Gastrocnemius medialis (tissue), 4 donors: ENCODE results near the gene PTGS1. TPM values are rescaled to one million over a fixed set of nuclear protein-coding genes. Genes with fewer than 3 reads are reported as not detected.

Experiments used
- ATAC-seq, 2 donors: fragments of 150-250 bp; one replicate each; pipeline ENCODE4 v1.9.1; 2016
- DNase-seq, 2 donors: peaks; one replicate each; pipeline ENCODE4 v3.0.0-alpha.2; 2019
- H3K27ac ChIP-seq, 4 donors: fragments of 200-600 bp; sonication (generic); 1 replicate in 1 of 4; 2 replicates in 3 of 4; pipeline ENCODE4 v1.5.1; 2016 to 2018; ENCODE audit warnings: mild to moderate bottlenecking in 2 of 4, moderate library complexity in 1 of 4
- H3K27me3 ChIP-seq, 3 donors: fragments of 200-600 bp; sonication (generic) in 2 of 3; 1 replicate in 1 of 3; 2 replicates in 2 of 3; pipeline versions ENCODE4 v1.5.1 to v1.6.0; 2016 to 2019; ENCODE audit warnings: mild to moderate bottlenecking in 1 of 3, moderate library complexity in 1 of 3
- H3K36me3 ChIP-seq, 2 donors: fragments of 200-600 bp; sonication (generic) in 1 of 2; one replicate each; pipeline ENCODE4 v1.5.1; 2017 to 2018
- H3K4me1 ChIP-seq, 2 donors: fragments of 200-600 bp; sonication (generic) in 1 of 2; one replicate each; pipeline ENCODE4 v1.5.1; 2016 to 2017; ENCODE audit warnings: mild to moderate bottlenecking in 2 of 2
- H3K4me3 ChIP-seq, 4 donors: fragments of 200-600 bp; sonication (generic) in 3 of 4; 1 replicate in 1 of 4; 2 replicates in 3 of 4; pipeline ENCODE4 v1.5.1; 2016 to 2019; ENCODE audit warnings: mild to moderate bottlenecking in 2 of 4
- H3K9me3 ChIP-seq, 3 donors: fragments of 200-600 bp; sonication (generic) in 2 of 3; 1 replicate in 1 of 3; 2 replicates in 2 of 3; pipeline ENCODE4 v1.5.1; 2016 to 2019
- POLR2A ChIP-seq, 2 donors: fragments of 450-650 bp; IDR thresholded peaks; one replicate each; pipeline ENCODE4 v1.6.1; 2017; ENCODE audit warnings: antibody characterized with exemption in 2 of 2, mild to moderate bottlenecking in 2 of 2, moderate library complexity in 2 of 2
- in situ Hi-C, 4 donors: fragments of 200-750 bp; cut with MboI; loops; one replicate each; pipeline versions ENCODE4 v1.15.0 to v1.8.0; 2017; ENCODE audit warnings: low sequenced_read_pairs in 4 of 4
- intact Hi-C: fragments of 100-400 bp; cut with DNase I; formaldehyde crosslinking; loops from one replicate; pipeline ENCODE4 v1.15.1; 2023; ENCODE audit warnings: low total_unique reads
- total RNA-seq, 4 donors: library from RNA; depleted of rRNA; stranded (reverse); fragments of >200 nt; gene quantifications; one replicate each; pipeline versions ENCODE4 v1.1.0 to v1.2.3, GENCODE V29; 2016
- TF ChIP-seq, protein P1 (sequence below), 5 experiments: fragments of 450-650 bp in 3 of 5; fragments of 200-600 bp in 2 of 5; sonication (generic) in 2 of 5; IDR thresholded peaks in 4 of 5; conservative IDR thresholded peaks in 1 of 5; 1 replicate in 4 of 5; 2 replicates in 1 of 5; pipeline ENCODE4 v1.5.1; 2016 to 2019; ENCODE audit warnings: antibody characterized with exemption in 5 of 5, mild to moderate bottlenecking in 3 of 5, moderate library complexity in 3 of 5

The PTGS1 gene
- total RNA-seq, 4 donors from 2014 or later = 0.78 to 1.8 (median 1.0) TPM

DNA sequence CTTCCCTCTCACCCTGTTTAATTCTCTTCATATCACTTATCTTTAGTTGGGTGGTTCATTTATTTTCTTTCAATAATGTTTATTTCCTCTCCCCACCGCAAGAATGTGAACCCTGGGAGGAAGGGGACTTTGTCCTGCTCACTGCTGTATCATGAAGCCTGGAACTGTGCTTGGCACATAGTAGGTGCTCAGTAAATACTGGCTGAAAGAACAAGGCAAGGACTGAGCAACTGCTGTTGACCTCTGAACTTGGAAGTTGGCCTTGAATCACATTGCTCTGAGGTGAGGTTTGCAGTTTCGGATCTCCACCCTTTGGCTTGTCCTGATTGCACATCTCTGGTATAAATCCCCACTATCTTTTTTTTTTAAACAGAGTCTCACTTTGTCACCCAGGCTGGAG lies 22.0 kb upstream of the PTGS1 start:
- H3K4me3 ChIP-seq = no peak overlapping the region
- ATAC-seq (no peak), DNase-seq (no peak)
- peak overlapping the region in 2 of 4 donors; percentile 55 to 67 for H3K27ac ChIP-seq
- no peaks in the 10 kb centered on the region for H3K27me3 ChIP-seq
- no peaks in the 10 kb centered on the region for H3K9me3 ChIP-seq
- intact Hi-C loops (loop anchor here (10.0 kb wide), 1 partner anchor 804 kb away; no protein-coding TSS in a partner anchor), in situ Hi-C loops (no loop called here)
- no peaks in the 10 kb centered on the region for H3K36me3 ChIP-seq
- no peak for TF ChIP-seq POLR2A (IDR thresholded peaks at IDR 0.05)
- TF ChIP-seq, protein P1, sequence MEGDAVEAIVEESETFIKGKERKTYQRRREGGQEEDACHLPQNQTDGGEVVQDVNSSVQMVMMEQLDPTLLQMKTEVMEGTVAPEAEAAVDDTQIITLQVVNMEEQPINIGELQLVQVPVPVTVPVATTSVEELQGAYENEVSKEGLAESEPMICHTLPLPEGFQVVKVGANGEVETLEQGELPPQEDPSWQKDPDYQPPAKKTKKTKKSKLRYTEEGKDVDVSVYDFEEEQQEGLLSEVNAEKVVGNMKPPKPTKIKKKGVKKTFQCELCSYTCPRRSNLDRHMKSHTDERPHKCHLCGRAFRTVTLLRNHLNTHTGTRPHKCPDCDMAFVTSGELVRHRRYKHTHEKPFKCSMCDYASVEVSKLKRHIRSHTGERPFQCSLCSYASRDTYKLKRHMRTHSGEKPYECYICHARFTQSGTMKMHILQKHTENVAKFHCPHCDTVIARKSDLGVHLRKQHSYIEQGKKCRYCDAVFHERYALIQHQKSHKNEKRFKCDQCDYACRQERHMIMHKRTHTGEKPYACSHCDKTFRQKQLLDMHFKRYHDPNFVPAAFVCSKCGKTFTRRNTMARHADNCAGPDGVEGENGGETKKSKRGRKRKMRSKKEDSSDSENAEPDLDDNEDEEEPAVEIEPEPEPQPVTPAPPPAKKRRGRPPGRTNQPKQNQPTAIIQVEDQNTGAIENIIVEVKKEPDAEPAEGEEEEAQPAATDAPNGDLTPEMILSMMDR (IDR thresholded peaks at IDR 0.05 in 4 of 5, conservative IDR thresholded peaks at IDR 0.05 in 1 of 5) = no peak
- H3K4me1 ChIP-seq = peaks cover 0 to 8% of the 10 kb centered on the region in 2 donors

DNA sequence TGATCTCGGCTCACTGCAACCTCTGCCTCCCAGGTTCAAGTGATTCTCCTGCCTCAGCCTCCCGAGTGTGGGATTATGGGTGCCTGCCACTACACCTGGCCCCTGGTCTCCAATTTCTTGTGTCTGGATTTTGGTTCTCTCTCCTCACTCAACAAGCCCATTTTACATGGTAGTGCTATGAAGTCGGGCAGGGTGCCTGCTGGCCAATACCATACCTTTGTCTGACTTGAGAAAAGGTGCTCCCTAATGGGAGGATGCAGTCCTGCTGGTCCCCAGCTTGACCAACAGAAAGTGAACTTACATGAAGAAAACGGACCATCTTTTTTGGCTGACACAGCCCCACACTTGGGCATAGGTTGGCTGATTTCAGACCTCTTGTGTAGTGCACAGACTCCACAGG lies 21.6 kb upstream of the PTGS1 start:
- ATAC-seq (no peak), DNase-seq (no peak)
- TF ChIP-seq POLR2A (IDR thresholded peaks at IDR 0.05) = no peak
- TF ChIP-seq, protein P1 (IDR thresholded peaks at IDR 0.05 in 4 of 5, conservative IDR thresholded peaks at IDR 0.05 in 1 of 5) = no peak
- Histone ChIP-seq H3K27ac (no peak overlapping the region), H3K9me3 (no peaks in the 10 kb centered on the region), H3K4me3 (no peak overlapping the region), H3K36me3 (no peaks in the 10 kb centered on the region), H3K4me1 (peaks cover 0 to 8% of the 10 kb centered on the region in 2 donors), H3K27me3 (no peaks in the 10 kb centered on the region)
- in situ Hi-C loops (no loop called here), intact Hi-C loops (loop anchor here (10.0 kb wide), 1 partner anchor 804 kb away; no protein-coding TSS in a partner anchor)

GRCh38 chr9:122350577-122351355 lies 20.1 kb upstream of the PTGS1 start:
- Histone ChIP-seq H3K4me1 (peaks cover 0 to 8% of the 10 kb centered on the region in 2 donors), H3K4me3 (no peak overlapping the region), H3K36me3 (no peaks in the 10 kb centered on the region), H3K27ac (no peak overlapping the region), H3K9me3 (no peaks in the 10 kb centered on the region), H3K27me3 (no peaks in the 10 kb centered on the region)
- peak; percentile 80 to 88 for ATAC-seq
- in situ Hi-C loops = loop anchor here (5.0 to 25.0 kb wide), 4 partner anchors 226 to 813 kb away; partner anchors contain the start of gene OR1K1 (in 1 of the 4)
- intact Hi-C loops = loop anchor here (1.0 kb wide), 2 partner anchors 225 to 251 kb away; no protein-coding TSS in a partner anchor
- peak; percentile 50 to 65 for DNase-seq
- TF ChIP-seq, protein P1 (IDR thresholded peaks at IDR 0.05 in 4 of 5, conservative IDR thresholded peaks at IDR 0.05 in 1 of 5) = peak; percentile 92 to 96 (median 96)
- TF ChIP-seq POLR2A (IDR thresholded peaks at IDR 0.05) = no peak

- no peaks in the 10 kb centered on the region for H3K27me3 ChIP-seq
- no peaks in the 10 kb centered on the region for H3K9me3 ChIP-seq
- DNase-seq (peak; percentile 14 to 25), ATAC-seq (no peak)
- in situ Hi-C loops (loop anchor here (5.0 to 25.0 kb wide), 4 partner anchors 230 to 817 kb away; partner anchors contain the start of gene OR1K1 (in 1 of the 4)), intact Hi-C loops (no loop called here)
- no peak overlapping the region for H3K4me3 ChIP-seq
- TF ChIP-seq, protein P1 (IDR thresholded peaks at IDR 0.05 in 4 of 5, conservative IDR thresholded peaks at IDR 0.05 in 1 of 5) = no peak
- no peak for TF ChIP-seq POLR2A (IDR thresholded peaks at IDR 0.05)
- H3K27ac ChIP-seq = no peak overlapping the region
- no peaks in the 10 kb centered on the region for H3K36me3 ChIP-seq
- no peaks in the 10 kb centered on the region for H3K4me1 ChIP-seq
Observed at GRCh38 chr9:122354536-122355199, 16.2 kb upstream of the PTGS1 start.
